Subcutaneous adipose tissue (tissue), 4 donors: ENCODE results near the gene DGKD. TPM values are rescaled to one million over a fixed set of nuclear protein-coding genes. Genes with fewer than 3 reads are reported as not detected.

Source experiments
- CTCF ChIP-seq: fragments of 450-650 bp; IDR thresholded peaks from one replicate; pipeline ENCODE4 v1.5.1; 2016; ENCODE audit warnings: low read depth, mild to moderate bottlenecking, control low read depth, antibody characterized with exemption, moderate library complexity
- total RNA-seq, 4 donors: library from RNA; depleted of rRNA; stranded (reverse); fragments of >200 nt; gene quantifications; one replicate each; pipeline ENCODE4 v1.1.0, GENCODE V29; 2016

The DGKD gene
- total RNA-seq, 4 donors from 2014 or later, result 13.0 to 24.9 (median 17.8) TPM

DNA sequence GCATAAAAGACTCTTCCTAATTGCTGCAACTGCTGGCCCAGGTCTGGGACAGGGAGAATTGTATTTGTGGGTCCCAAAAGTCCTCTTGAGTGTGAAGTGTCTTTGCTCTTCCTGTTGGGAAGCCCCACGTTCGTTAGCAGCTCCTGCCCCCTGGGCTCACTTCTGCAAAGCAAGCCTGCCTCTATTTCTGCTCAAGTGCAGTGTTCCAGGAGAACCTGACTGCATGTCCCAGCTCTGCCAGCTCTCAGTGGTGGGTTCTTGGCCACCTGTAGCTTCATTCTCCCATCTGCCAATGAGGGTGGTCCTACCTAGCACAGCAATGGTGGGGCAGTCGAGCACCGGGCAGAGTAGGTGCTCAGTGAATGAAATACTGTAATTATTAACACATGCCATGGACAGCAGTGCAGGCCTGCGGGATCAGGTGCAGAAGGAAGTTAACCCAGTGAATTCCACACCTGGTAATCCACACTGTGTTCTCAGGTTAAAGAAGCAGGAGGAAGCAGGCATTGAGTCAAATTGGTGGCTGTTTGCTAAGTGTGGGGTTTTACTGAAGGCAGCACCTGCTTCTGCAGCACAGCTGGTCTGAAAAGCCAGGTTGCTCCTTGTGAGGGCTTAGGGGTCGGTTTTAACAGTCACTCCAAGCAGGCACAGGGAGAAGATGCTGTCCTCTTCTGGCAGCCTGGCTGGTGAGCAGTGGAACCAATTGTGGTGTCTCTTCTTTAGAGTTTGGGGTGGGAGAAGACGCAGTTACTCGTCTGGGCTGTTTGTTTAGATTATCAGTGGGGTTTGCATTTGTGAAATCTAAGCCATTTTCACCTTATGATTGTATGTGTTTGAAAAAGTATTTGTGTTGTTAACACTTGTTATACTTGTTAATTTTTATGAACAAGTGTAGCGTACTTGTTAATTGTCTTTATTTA, 54.3 kb downstream of the DGKD start:
- no peak for TF ChIP-seq CTCF

DNA sequence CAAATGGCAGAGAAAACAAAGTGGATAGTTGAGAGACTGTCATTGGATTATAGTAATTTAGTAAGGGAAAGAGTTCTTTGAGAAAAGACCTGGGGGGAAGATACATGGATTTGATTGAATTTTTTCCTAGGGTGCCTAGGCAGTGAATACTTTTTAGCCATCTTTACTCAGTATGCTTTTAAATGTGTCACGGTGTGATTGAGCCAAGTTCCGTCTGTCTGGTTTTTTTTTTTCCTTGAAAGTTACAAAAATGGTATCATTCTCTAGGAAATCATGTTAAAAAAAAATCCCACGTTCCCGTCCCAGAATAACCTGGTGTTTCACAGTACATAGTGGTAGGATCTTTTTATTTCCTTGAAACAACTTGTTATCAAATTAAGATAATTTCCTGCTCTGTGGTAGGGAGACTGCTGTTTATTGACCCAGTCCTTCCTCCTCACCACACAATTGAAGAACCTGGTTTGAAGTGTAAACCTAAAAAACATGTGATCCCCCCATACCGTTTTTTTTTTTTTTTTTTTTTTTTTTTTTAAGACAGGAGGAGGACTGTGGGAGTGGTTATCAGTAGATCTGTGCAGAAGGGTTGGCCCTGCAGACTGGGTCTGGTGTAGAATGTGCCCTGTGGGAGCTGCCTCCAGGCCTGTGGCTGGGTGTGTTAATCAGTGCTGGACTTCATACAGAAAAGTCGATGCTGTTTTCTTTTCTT, 55.1 kb downstream of the DGKD start:
- TF ChIP-seq CTCF, result no peak

- no peak for TF ChIP-seq CTCF
Observed at GRCh38 chr2:233410196-233410760, 56.0 kb downstream of the DGKD start.

GRCh38 chr2:233411162-233411561, 56.9 kb downstream of the DGKD start:
- TF ChIP-seq CTCF, result no peak

DNA sequence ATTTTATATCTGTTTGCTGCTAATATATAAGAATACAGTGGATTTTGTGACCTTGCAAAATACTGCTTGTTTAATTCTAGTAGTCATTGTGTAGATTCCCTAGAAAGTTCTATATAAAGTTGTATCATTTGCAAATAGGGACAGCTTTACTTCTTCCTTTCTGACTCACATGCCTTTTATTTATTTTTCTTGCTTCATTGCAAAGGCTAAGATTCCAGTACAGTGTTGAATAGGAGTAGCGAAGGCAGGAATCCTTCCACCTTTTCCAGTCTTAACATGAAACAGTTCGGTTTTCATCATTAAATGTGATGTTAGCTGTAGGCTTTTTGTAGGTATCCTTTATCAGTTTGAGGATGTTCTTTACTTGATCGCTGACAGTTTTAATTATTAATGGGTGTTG, 58.1 kb downstream of the DGKD start:
- no peak for TF ChIP-seq CTCF

DNA sequence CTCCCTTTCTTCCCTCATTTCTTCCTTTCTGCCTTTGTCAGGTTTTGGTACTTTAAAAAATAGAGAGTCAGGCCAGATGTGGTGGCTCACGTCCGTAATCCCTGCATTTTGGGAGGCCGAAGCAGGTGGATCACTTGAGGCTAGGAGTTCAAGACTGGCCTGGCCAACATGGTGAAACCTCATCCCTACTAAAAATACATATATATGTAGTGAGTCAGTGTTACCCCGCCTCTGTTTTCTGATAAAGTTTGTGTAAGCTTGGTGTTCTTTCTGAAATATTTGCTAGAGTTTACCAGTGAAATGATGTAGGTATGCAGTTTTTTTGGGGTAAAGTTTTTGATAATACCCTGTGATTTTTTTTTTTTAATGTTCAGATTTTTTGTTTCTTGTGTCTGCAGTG, 58.8 kb downstream of the DGKD start:
- no peak for TF ChIP-seq CTCF
